K562 (cell line): Measurements from ENCODE around the gene PPT1. TPM values are rescaled to one million over a fixed set of nuclear protein-coding genes. Genes with fewer than 3 reads are reported as not detected.

ENCODE experiments used
- CBX2 ChIP-seq: fragments of 200-600 bp; sonication (generic); IDR thresholded peaks from one replicate; pipeline ENCODE4 v1.6.1; 2012; ENCODE audit warnings: mild to moderate bottlenecking, low read length, inconsistent platforms; ENCODE audit not compliant: insufficient read depth, poor library complexity, severe bottlenecking
- HDGF ChIP-seq: fragments of 450-650 bp; IDR thresholded peaks from 2 replicates; pipeline ENCODE4 v1.6.1; 2016
- JUN ChIP-seq, 2 experiments: sonication (generic) in 1 of 2; formaldehyde crosslinking in 1 of 2; IDR thresholded peaks; 2 replicates each; pipeline versions ENCODE4 v1.6.1 to v1.8.0; 2012 to 2022; ENCODE audit warnings: borderline replicate concordance in 2 of 2, mild to moderate bottlenecking in 2 of 2, improper control_type of control experiment in 1 of 2, low read depth in 1 of 2, low read length in 1 of 2, missing genetic modification reagents in 1 of 2
- MAFF ChIP-seq: IDR thresholded peaks from 2 replicates; pipeline ENCODE4 v1.6.1; 2012; ENCODE audit warnings: low read length, improper control_type of control experiment
- NFIX ChIP-seq: fragments of 250-450 bp; sonication (Bioruptor Pico); IDR thresholded peaks from 2 replicates; pipeline ENCODE4 v1.4.0; 2020; ENCODE audit warnings: low read depth, mild to moderate bottlenecking, moderate library complexity
- POLR2H ChIP-seq: IDR thresholded peaks from 2 replicates; pipeline ENCODE4 v1.6.1; 2016; ENCODE audit warnings: missing genetic modification characterization, low read depth, mild to moderate bottlenecking, control low read depth, missing compliant biosample characterization, moderate library complexity
- SETDB1 ChIP-seq: IDR thresholded peaks from one replicate; pipeline ENCODE4 v1.6.1; 2012; ENCODE audit warnings: low read length, control low read depth, inconsistent platforms
- SRSF9 ChIP-seq: fragments of 200-400 bp; formaldehyde crosslinking; IDR thresholded peaks from 2 replicates; pipeline ENCODE4 v1.6.1; 2017; ENCODE audit warnings: low read depth, low read length, borderline replicate concordance
- XRCC3 ChIP-seq: fragments of 450-650 bp; IDR thresholded peaks from 2 replicates; pipeline ENCODE4 v1.6.1; 2017; ENCODE audit warnings: mild to moderate bottlenecking, moderate library complexity
- ZNF184 ChIP-seq: sonication (generic); formaldehyde crosslinking; IDR thresholded peaks from 2 replicates; pipeline ENCODE4 v1.5.0; 2020; ENCODE audit warnings: missing genetic modification reagents
- ZNF239 ChIP-seq: fragments of 250-450 bp; sonication (Bioruptor Pico); IDR thresholded peaks from 2 replicates; pipeline ENCODE4 v1.4.0; 2020; ENCODE audit warnings: mild to moderate bottlenecking
- ZNF766 ChIP-seq: fragments of 200-800 bp; sonication (Bioruptor generic); conservative IDR thresholded peaks from 2 replicates; pipeline ENCODE4 v1.6.1; 2016; ENCODE audit warnings: missing genetic modification characterization, missing compliant biosample characterization
- polyA plus RNA-seq, 8 experiments: library from polyadenylated mRNA; depleted of rRNA in 4 of 8; stranded (reverse) in 5 of 8; unstranded in 3 of 8; fragments of >200 nt; fragmentation: Nextera tagmentation in 2 of 8; fragmentation: Illumina TruSeq in 1 of 8; extraction: Ambion mirVana in 2 of 8; extraction: Trizol in 1 of 8; gene quantifications; 2 replicates each; pipeline versions ENCODE4 v1.2.1 to v1.2.3, GENCODE V29; 2011 to 2014; ENCODE audit warnings: inconsistent platforms in 1 of 8, missing spikeins in 1 of 8
- total RNA-seq, 7 experiments: library from RNA; depleted of rRNA in 6 of 7; stranded (reverse); fragments of >200 nt in 6 of 7; fragmentation: Illumina TruSeq in 2 of 7; extraction: Trizol in 2 of 7; gene quantifications; 2 replicates each; pipeline versions ENCODE4 v1.2.1 to v1.2.3, GENCODE V29; 2011 to 2021; ENCODE audit warnings: low replicate concordance in 1 of 7
- TF ChIP-seq, protein P1 (sequence below): sonication (generic); formaldehyde crosslinking; IDR thresholded peaks from 2 replicates; pipeline ENCODE4 v1.8.0; 2022; ENCODE audit warnings: mild to moderate bottlenecking, missing genetic modification reagents
- TF ChIP-seq, protein P2 (sequence below): fragments of 200-600 bp; sonication (generic); IDR thresholded peaks from one replicate; pipeline ENCODE4 v1.6.1; 2012; ENCODE audit warnings: mild to moderate bottlenecking, low read depth, low read length, inconsistent platforms
- TF ChIP-seq, protein P3 (sequence below): sonication (generic); formaldehyde crosslinking; IDR thresholded peaks from 2 replicates; pipeline ENCODE4 v1.8.1; 2022; ENCODE audit warnings: missing genetic modification reagents

The PPT1 gene
- total and polyA plus RNA-seq, 9 of the 15 experiments (the other 6 are each of a cell fraction or from before 2014, with no cell fraction given) = 72.2 to 285 (median 143) TPM

DNA sequence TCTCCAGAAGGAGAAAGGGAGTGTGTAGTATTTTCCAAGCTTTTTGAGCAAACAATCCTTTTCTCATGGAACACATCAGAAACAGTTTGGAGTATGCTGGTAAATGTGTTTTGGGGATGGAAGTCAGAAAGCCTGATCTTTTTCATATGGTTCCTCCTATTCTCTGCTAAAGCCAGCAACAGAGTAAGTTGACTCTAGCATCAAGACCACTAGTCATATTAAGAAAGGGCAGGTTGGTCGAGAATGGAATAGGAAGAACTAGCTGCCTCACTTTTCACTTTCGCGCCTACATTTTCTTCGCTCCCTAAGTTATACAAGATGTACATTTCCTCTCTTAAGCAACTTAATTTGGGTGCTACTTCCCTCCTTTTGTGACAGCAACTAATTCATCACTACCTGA lies 24.0 kb downstream of the PPT1 start (continued):
- TF ChIP-seq, protein P1, sequence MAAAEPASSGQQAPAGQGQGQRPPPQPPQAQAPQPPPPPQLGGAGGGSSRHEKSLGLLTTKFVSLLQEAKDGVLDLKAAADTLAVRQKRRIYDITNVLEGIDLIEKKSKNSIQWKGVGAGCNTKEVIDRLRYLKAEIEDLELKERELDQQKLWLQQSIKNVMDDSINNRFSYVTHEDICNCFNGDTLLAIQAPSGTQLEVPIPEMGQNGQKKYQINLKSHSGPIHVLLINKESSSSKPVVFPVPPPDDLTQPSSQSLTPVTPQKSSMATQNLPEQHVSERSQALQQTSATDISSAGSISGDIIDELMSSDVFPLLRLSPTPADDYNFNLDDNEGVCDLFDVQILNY (CRISPR knock-in tag) = no peak
- TF ChIP-seq SETDB1 = no peak
- no peak for TF ChIP-seq ZNF184 (CRISPR knock-in tag)
- no peak for TF ChIP-seq JUN (IDR thresholded peaks at IDR 0.05; ENCODE audit: borderline replicate concordance, low read depth, low read length)
- no peak for TF ChIP-seq JUN (CRISPR knock-in tag; IDR thresholded peaks at IDR 0.05; ENCODE audit: borderline replicate concordance)
- no peak for TF ChIP-seq ZNF239 (CRISPR knock-in tag)
- TF ChIP-seq, protein P2, sequence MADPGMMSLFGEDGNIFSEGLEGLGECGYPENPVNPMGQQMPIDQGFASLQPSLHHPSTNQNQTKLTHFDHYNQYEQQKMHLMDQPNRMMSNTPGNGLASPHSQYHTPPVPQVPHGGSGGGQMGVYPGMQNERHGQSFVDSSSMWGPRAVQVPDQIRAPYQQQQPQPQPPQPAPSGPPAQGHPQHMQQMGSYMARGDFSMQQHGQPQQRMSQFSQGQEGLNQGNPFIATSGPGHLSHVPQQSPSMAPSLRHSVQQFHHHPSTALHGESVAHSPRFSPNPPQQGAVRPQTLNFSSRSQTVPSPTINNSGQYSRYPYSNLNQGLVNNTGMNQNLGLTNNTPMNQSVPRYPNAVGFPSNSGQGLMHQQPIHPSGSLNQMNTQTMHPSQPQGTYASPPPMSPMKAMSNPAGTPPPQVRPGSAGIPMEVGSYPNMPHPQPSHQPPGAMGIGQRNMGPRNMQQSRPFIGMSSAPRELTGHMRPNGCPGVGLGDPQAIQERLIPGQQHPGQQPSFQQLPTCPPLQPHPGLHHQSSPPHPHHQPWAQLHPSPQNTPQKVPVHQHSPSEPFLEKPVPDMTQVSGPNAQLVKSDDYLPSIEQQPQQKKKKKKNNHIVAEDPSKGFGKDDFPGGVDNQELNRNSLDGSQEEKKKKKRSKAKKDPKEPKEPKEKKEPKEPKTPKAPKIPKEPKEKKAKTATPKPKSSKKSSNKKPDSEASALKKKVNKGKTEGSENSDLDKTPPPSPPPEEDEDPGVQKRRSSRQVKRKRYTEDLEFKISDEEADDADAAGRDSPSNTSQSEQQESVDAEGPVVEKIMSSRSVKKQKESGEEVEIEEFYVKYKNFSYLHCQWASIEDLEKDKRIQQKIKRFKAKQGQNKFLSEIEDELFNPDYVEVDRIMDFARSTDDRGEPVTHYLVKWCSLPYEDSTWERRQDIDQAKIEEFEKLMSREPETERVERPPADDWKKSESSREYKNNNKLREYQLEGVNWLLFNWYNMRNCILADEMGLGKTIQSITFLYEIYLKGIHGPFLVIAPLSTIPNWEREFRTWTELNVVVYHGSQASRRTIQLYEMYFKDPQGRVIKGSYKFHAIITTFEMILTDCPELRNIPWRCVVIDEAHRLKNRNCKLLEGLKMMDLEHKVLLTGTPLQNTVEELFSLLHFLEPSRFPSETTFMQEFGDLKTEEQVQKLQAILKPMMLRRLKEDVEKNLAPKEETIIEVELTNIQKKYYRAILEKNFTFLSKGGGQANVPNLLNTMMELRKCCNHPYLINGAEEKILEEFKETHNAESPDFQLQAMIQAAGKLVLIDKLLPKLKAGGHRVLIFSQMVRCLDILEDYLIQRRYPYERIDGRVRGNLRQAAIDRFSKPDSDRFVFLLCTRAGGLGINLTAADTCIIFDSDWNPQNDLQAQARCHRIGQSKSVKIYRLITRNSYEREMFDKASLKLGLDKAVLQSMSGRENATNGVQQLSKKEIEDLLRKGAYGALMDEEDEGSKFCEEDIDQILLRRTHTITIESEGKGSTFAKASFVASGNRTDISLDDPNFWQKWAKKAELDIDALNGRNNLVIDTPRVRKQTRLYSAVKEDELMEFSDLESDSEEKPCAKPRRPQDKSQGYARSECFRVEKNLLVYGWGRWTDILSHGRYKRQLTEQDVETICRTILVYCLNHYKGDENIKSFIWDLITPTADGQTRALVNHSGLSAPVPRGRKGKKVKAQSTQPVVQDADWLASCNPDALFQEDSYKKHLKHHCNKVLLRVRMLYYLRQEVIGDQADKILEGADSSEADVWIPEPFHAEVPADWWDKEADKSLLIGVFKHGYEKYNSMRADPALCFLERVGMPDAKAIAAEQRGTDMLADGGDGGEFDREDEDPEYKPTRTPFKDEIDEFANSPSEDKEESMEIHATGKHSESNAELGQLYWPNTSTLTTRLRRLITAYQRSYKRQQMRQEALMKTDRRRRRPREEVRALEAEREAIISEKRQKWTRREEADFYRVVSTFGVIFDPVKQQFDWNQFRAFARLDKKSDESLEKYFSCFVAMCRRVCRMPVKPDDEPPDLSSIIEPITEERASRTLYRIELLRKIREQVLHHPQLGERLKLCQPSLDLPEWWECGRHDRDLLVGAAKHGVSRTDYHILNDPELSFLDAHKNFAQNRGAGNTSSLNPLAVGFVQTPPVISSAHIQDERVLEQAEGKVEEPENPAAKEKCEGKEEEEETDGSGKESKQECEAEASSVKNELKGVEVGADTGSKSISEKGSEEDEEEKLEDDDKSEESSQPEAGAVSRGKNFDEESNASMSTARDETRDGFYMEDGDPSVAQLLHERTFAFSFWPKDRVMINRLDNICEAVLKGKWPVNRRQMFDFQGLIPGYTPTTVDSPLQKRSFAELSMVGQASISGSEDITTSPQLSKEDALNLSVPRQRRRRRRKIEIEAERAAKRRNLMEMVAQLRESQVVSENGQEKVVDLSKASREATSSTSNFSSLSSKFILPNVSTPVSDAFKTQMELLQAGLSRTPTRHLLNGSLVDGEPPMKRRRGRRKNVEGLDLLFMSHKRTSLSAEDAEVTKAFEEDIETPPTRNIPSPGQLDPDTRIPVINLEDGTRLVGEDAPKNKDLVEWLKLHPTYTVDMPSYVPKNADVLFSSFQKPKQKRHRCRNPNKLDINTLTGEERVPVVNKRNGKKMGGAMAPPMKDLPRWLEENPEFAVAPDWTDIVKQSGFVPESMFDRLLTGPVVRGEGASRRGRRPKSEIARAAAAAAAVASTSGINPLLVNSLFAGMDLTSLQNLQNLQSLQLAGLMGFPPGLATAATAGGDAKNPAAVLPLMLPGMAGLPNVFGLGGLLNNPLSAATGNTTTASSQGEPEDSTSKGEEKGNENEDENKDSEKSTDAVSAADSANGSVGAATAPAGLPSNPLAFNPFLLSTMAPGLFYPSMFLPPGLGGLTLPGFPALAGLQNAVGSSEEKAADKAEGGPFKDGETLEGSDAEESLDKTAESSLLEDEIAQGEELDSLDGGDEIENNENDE = no peak
- TF ChIP-seq NFIX (CRISPR knock-in tag) = no peak
- TF ChIP-seq SRSF9 = no peak
- TF ChIP-seq POLR2H (tag) = 0 out of 2 replicates have a peak, but pooled peaks have one; percentile 5
- no peak for TF ChIP-seq CBX2
- TF ChIP-seq, protein P3, sequence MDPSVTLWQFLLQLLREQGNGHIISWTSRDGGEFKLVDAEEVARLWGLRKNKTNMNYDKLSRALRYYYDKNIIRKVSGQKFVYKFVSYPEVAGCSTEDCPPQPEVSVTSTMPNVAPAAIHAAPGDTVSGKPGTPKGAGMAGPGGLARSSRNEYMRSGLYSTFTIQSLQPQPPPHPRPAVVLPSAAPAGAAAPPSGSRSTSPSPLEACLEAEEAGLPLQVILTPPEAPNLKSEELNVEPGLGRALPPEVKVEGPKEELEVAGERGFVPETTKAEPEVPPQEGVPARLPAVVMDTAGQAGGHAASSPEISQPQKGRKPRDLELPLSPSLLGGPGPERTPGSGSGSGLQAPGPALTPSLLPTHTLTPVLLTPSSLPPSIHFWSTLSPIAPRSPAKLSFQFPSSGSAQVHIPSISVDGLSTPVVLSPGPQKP (CRISPR knock-in tag) = no peak
- no peak for TF ChIP-seq XRCC3
- no peak for TF ChIP-seq MAFF
- TF ChIP-seq ZNF766 (CRISPR knock-in tag) = no peak
- no peak for TF ChIP-seq HDGF
